Endothelial cell of umbilical vein (primary cell): Measurements from ENCODE around the gene G0S2. TPM values are rescaled to one million over a fixed set of nuclear protein-coding genes. Genes with fewer than 3 reads are reported as not detected.
"Not testable (repeated sequence)": the region's sequence is repeated elsewhere in the genome, so short reads cannot be mapped to it uniquely, and the experiment has no call there.

Experiments
- BruUV-seq: library from RNA; stranded (reverse); fragments of 400-500 nt; replicated peaks from 2 replicates; lab custom pipeline; 2021; lab: Mats Ljungman, UMichigan
- CTCF ChIA-PET: fragments of 300-600, 350-600 bp; sonication (Branson Sonifier 250); formaldehyde crosslinking; loops from one replicate; lab custom pipeline; 2021; ENCODE audit warnings: antibody characterized with exemption, inconsistent platforms; lab: Charles Lee
- POLR2A ChIA-PET: fragments of 300-600, 350-600 bp; sonication (Branson Sonifier 250); formaldehyde crosslinking; loops from one replicate; lab custom pipeline; 2021; ENCODE audit warnings: antibody characterized with exemption, inconsistent platforms; lab: Charles Lee
- DNase-seq: peaks from one replicate; pipeline ENCODE4 v3.0.0-alpha.2; 2011; ENCODE audit warnings: low read depth, low spot score
- FAIRE-seq: peaks from 2 replicates; lab custom pipeline; 2011; peaks lifted over from hg19 to GRCh38; lab: Jason Lieb, UNC
- H2AFZ ChIP-seq: 2 replicates; pipeline ENCODE4 v1.6.0; 2012; ENCODE audit warnings: low read depth, low read length, control low read depth, inconsistent platforms
- H3K27ac ChIP-seq: 2 replicates; pipeline ENCODE4 v1.5.1; 2011; ENCODE audit warnings: low read depth, mild to moderate bottlenecking, control low read depth, low read length, moderate library complexity; ENCODE audit not compliant: insufficient read depth
- H3K27me3 ChIP-seq, 2 experiments: 2 replicates each; pipeline versions ENCODE4 v1.6.0 to v1.6.1; 2011; ENCODE audit warnings: low read length in 2 of 2, mixed read lengths in 1 of 2; ENCODE audit not compliant: control insufficient read depth in 2 of 2, insufficient read depth in 2 of 2
- H3K36me3 ChIP-seq, 2 experiments: 2 replicates in 1 of 2; 3 replicates in 1 of 2; pipeline ENCODE4 v1.5.1; 2011; ENCODE audit warnings: low read length in 2 of 2, mild to moderate bottlenecking in 1 of 2, moderate library complexity in 1 of 2; ENCODE audit not compliant: control insufficient read depth in 2 of 2, insufficient read depth in 2 of 2; ENCODE audit errors: extremely low read depth in 1 of 2
- H3K4me1 ChIP-seq: 3 replicates; pipeline ENCODE4 v1.5.1; 2011; ENCODE audit warnings: mild to moderate bottlenecking, low read length; ENCODE audit not compliant: control insufficient read depth, insufficient read depth; ENCODE audit errors: extremely low read depth
- H3K4me2 ChIP-seq: 2 replicates; pipeline ENCODE4 v1.6.1; 2011; ENCODE audit warnings: low read length, control low read depth, mixed read lengths; ENCODE audit not compliant: insufficient read depth
- H3K4me3 ChIP-seq, 3 experiments: fragments of 200-600 bp in 1 of 3; sonication (generic), shearing (Covaris generic) in 1 of 3; replicated peaks in 1 of 3; 2 replicates each; pipeline ENCODE4 v1.5.1; 2011 to 2016; ENCODE audit warnings: control low read depth in 3 of 3, low read length in 3 of 3, mild to moderate bottlenecking in 2 of 3, inconsistent platforms in 1 of 3, low read depth in 1 of 3, moderate library complexity in 1 of 3; ENCODE audit not compliant: insufficient read depth in 1 of 3
- H3K79me2 ChIP-seq: 2 replicates; pipeline ENCODE4 v1.6.0; 2012; ENCODE audit warnings: low read length, inconsistent platforms; ENCODE audit not compliant: control insufficient read depth, insufficient read depth
- H3K9ac ChIP-seq: replicated peaks from 2 replicates; pipeline ENCODE3; 2011; ENCODE audit warnings: low read length, control low read depth; ENCODE audit not compliant: insufficient read depth; ENCODE audit errors: extremely low read depth
- H3K9me1 ChIP-seq: replicated peaks from 3 replicates; pipeline ENCODE4 v1.6.0; 2011; ENCODE audit warnings: mild to moderate bottlenecking, low read length; ENCODE audit not compliant: control insufficient read depth, insufficient read depth; ENCODE audit errors: extremely low read depth
- H3K9me3 ChIP-seq: replicated peaks from 2 replicates; pipeline ENCODE4 v1.5.1; 2012; ENCODE audit warnings: low read length, inconsistent platforms; ENCODE audit not compliant: control insufficient read depth, insufficient read depth
- H4K20me1 ChIP-seq: replicated peaks from 2 replicates; pipeline ENCODE3; 2011; ENCODE audit warnings: mild to moderate bottlenecking, low read length; ENCODE audit not compliant: control insufficient read depth, insufficient read depth; ENCODE audit errors: extremely low read depth
- GATA2 ChIP-seq: IDR thresholded peaks from 2 replicates; pipeline ENCODE4 v1.7.0; 2011; ENCODE audit warnings: low read depth, mild to moderate bottlenecking, moderate library complexity, mixed read lengths, low read length; ENCODE audit not compliant: insufficient read length, insufficient read depth
- MAX ChIP-seq: IDR thresholded peaks from 2 replicates; pipeline ENCODE4 v1.6.1; 2011; ENCODE audit not compliant: insufficient read depth, insufficient read length
- MYC ChIP-seq: IDR thresholded peaks from one replicate; pipeline ENCODE4 v1.6.1; 2011; ENCODE audit warnings: mild to moderate bottlenecking, low read depth, low read length
- dilution Hi-C: fragments of 300-500 bp; cut with MboI; formaldehyde crosslinking; loops from one replicate; pipeline ENCODE4 v1.15.0; 2019; ENCODE audit warnings: low sequenced_read_pairs; ENCODE audit not compliant: extremely low pct_ligation_motif_present
- intact Hi-C: fragments of 100-400 bp; cut with micrococcal nuclease; formaldehyde crosslinking; loops from one replicate; pipeline ENCODE4 v1.10.0; 2022
- polyA plus RNA-seq, 4 experiments: library from polyadenylated mRNA; depleted of rRNA in 3 of 4; stranded (reverse) in 3 of 4; unstranded in 1 of 4; fragments of >200 nt; gene quantifications; 2 replicates each; pipeline versions ENCODE4 v1.2.1 to v1.2.3, GENCODE V29; 2011 to 2012; ENCODE audit warnings: missing spikeins in 1 of 4
- total RNA-seq: library from RNA; stranded (reverse); gene quantifications from 2 replicates; pipeline ENCODE4 v1.2.3, GENCODE V29; 2021

Gene G0S2
- total and polyA plus RNA-seq, 2 donors (not counting 3 experiments of a cell fraction or from before 2014, with no cell fraction given) = 0.91 to 1.9 TPM

GRCh38 chr1:209697126-209697525 is 21.9 kb downstream of the G0S2 start:
- Histone ChIP-seq H3K79me2 (no peaks in the 10 kb centered on the region), H3K4me3 (no peak overlapping the region), H3K27me3 (peaks cover 10 to 13% of the 10 kb centered on the region in 2 experiments), H3K36me3 (no peaks in the 10 kb centered on the region), H3K9me3 (no peaks in the 10 kb centered on the region), H3K9ac (no peak overlapping the region), H4K20me1 (no peaks in the 10 kb centered on the region), H2AFZ (no peak overlapping the region), H3K27ac (no peak overlapping the region), H3K9me1 (no peaks in the 10 kb centered on the region), H3K4me1 (no peaks in the 10 kb centered on the region), H3K4me2 (no peak overlapping the region)
- BruUV-seq = no TSS peak
- dilution Hi-C loops = loop anchor here (25.0 kb wide), 1 partner anchor 110 kb away; the partner anchor contains the start of gene CAMK1G
- no peak for FAIRE-seq
- TF ChIP-seq MYC = no peak
- TF ChIP-seq GATA2 = no peak
- no peak for TF ChIP-seq MAX
- CTCF ChIA-PET = interaction anchor here (1.0 to 1.5 kb wide), 3 partner anchors 70 to 131 kb away, joined by 4 to 7 read pairs (median 5); no protein-coding TSS in a partner anchor
- intact Hi-C loops = no loop called here
- DNase-seq = no peak
- POLR2A ChIA-PET = no interaction called here

GRCh38 chr1:209700686-209701085 is 25.5 kb downstream of the G0S2 start:
- FAIRE-seq, H3K79me2 ChIP-seq, H4K20me1 ChIP-seq, intact Hi-C loops, H3K9me1 ChIP-seq, DNase-seq, H3K9ac ChIP-seq, dilution Hi-C loops, BruUV-seq, H2AFZ ChIP-seq, CTCF ChIA-PET, POLR2A ChIA-PET, H3K27ac ChIP-seq, H3K27me3 ChIP-seq, H3K4me2 ChIP-seq, H3K4me1 ChIP-seq, H3K4me3 ChIP-seq, H3K36me3 ChIP-seq, H3K9me3 ChIP-seq: not testable (repeated sequence)
